Hematopoietic multipotent progenitor cell treated with erythropoietin and hydrocortisone succinate and interleukin-3 and kit ligand, for 8 days (in vitro differentiated cells): ENCODE data around the gene LMNTD2.
"Not testable (repeated sequence)": the region's sequence is repeated elsewhere in the genome, so short reads cannot be mapped to it uniquely, and the experiment has no call there.

Experiments
- DNase-seq: peaks from one replicate; pipeline ENCODE4 v3.0.0-alpha.2; 2015

The LMNTD2 gene

DNA sequence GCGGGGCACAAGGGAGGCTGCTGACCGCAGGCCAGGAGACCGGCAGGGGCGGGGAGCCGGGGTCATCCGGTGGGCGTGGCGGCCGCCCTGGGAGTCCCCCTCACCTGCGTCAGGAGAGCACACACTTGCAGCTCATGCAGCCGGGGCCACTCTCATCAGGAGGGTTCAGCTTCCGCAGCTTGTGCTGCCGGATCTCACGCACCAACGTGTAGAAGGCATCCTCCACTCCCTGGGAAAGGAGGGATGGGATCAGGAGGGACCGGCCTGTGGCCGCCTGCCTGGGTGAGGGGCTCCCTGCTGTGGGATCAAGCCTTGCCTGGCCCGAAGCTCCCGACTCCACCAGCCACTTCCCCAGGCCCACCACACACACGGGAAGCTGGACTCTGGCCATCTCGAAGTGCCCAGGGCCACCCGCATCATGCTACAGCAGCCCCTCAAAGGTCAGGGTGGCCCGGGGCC lies 28.0 kb downstream of the LMNTD2 start:
- no peak for DNase-seq

DNA sequence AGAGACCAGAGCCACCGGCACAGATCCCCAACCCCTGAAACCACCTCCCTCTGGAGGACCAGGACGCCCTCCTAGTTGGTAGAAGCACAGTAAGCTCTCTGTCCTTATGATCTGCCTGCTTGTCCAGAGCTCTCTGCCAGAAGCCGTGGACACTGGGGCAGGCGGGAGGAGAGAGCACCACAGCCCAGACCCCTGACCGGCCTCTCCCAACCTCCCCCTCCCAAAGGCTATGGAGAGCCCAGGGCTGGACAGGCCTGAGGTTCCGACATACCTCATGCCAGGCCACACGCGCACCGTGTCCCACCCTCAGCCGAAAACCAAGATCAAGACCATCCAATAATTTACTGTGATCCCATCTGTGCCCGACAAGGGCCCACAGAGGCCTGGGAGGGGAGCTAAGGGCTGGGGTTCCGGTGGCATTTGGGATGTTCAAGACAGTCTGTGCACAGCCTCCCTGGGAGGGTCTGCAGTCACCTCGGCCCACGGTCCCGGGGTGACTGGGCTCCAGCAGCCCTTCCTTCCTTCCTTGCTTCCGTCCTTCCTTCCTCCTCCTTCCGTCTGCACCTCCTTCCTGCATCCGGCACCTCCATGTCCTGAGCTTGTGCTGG lies 28.5 kb downstream of the LMNTD2 start:
- DNase-seq = no peak

DNA sequence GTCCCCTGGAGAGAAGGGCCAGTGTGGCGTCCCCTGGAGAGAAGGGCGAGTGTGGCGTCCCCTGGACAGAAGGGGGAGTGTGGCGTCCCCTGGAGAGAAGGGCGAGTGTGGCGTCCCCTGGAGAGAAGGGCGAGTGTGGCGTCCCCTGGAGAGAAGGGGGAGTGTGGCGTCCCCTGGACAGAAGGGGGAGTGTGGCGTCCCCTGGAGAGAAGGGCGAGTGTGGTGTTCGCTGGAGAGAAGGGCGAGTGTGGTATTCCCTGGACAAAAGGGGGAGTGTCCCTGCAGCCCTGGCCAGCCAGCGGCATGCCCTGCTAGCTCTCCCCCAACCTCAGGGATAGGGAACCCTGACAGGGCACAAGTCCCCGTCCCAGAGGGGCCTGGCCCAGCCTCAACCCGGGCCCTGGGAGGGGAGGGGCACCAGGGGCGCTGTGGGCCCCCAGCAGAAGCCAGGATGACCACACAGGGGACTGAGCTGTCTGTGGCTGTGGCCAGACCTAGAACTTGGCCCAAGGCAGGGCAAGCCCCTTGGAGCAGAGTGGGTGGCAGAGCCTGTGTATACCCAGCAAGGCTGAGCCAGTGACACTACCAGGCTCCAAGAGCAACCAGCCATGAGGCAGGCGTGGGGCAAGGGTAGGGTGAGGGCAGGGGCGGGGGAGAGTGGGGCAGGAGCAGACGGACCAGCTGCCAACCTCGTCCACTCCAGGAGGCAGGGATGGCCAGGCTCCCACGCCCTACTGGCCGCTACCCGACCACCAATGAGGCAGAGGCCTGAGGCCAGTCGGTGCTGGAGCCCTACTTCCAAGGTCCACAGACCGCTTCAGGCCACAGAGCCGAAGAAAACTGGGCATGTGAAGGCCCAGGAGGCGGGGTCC lies 29.3 kb downstream of the LMNTD2 start:
- no peak for DNase-seq

DNA sequence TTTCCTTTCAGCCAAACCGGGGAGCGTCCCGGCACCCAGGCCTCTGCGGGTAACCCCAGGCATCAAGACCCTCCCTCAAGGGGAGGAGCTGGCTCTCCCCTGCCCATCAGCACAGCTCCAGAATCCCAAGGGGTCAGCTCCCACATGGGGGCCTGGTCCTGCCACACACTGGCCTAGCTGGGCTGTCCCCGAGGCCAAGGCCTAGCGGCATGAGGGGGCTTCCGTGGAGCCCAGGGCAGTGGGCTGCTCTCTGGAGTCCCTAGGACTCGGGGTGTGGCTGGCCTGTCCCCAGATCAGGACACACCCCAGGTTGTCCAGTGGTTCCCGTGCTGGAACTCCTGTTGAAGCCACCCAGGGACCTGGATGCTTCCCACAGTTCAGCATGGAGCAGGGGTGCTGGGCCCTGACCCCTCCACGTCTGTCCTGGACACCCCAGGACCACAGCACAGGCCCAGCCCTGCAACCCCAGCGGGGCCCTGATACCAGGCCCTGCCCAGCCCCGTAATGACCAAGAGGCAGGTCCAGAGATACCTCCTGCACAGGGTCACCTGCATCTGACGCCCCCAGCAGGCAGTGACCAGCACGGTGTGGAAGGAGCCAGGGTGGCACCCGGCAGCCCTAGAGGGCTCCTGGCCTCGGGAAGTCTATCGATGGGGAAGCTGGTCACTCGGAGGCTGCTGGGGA lies 30.7 kb downstream of the LMNTD2 start:
- DNase-seq = no peak

DNA sequence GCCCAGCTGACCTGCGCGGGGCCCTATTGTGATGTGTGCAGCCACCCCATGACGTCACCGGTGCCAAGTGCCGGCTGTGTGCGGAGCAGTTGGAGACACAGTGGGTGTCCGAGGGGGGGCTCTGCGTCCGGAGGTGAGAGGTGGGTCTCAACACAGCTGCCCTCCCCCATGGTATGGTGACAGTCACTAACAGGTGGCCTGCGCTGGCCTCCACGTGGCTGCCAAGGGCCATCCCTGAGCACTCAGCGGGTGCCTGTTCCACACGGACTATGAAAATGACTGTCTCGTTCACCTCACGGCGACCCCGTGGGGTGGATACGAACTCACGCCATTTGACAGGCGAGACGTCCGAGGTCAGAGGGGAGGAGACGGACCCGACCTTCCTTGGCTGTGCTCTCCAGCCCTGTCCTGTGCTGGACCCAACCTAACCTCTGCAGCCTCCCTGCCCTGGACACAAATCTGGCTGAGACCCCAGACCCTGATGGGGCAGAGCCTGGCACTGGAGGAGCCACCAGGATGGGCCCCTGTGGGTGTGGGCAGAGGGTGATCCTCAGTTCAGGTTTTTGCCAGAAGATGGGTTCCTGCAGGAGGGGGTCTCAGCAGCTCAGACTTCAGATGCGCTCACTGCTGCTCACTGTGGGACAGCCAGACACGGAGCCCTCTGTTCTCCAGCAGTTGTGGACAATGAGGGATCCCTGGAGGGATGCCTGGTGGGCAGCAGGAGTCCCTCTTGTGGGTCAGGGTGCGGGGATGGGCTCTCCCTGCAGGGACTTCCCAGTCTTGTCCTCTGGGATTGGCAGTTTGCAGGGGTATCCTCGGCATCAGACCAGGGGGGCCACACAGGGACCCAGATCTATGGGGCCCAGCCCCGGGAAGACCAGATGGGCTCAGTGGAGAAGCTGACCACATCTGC lies 31.5 kb downstream of the LMNTD2 start:
- no peak for DNase-seq

DNA sequence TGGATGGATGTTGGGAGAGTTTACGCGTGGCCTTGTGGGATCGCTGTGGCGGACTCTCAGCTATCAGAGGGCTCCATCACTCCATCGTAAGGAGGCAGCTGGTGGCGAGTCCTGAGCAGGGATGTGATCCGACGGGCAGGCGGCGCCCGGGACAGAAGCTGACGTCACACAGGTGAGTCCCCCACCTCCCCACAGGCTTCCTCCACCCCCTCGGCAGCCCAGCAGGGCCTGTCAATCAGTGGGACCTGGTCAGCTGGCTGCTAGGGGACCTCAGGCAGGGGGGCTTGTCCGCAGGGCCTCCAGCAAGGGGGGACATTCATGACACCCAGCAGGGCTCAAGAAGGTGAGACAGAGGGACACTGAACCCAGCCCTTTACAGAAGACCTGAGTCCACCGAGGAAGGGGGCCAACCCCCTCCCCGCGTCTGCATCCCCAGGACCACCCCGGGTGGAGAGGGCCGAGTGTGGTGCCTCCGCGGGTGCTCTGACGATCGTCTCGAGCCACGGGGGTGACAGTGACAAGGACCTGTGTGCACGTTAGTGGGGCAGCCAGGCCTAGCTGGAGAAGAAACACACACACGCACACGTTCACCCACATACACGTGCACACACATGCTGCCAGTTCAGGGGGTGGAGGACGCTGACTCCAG lies 32.2 kb downstream of the LMNTD2 start:
- DNase-seq = no peak

DNA sequence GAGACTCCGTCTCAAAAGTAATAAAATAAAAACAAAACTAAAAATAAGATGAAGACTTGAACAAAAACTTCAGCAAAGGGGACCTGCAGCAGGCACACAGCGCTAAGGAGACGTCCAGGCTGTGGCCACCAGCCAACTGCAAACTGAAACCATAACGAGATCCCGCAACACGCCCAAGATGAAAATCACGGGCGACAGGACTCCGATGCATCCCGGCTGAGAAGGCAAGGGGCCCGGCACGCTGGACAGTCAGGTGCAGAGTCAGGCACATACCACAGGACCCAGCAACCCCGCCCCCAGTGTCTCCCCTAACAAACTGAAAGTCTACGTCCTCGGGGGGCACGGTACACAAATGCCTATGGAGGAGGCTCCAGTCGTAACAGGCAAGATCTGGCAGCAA lies 34.3 kb downstream of the LMNTD2 start:
- no peak for DNase-seq

DNA sequence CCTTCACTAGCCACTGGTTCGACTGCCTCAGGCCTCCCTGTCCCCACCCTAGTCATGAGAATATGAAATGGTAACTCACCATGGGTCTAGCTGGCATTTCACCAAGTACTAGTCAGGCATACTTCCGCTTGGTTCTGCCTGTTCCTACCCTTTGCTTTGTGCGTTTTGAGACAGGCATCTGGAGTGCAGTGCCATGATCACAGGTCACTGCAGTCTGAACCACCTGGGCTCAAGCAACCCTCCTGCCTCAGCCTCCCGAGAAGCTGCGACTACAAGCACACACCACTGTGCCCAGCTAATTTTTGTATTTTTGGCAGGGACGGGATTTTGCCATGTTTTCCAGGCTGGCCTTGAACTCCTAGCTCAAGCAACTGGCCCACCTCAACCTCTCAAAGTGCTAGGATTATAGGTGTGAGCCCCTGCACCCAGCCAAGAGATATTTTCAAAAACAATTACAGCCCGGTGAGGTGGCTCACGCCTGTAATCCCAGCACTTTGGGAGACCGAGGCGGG lies 39.3 kb downstream of the LMNTD2 start:
- DNase-seq = no peak

DNA sequence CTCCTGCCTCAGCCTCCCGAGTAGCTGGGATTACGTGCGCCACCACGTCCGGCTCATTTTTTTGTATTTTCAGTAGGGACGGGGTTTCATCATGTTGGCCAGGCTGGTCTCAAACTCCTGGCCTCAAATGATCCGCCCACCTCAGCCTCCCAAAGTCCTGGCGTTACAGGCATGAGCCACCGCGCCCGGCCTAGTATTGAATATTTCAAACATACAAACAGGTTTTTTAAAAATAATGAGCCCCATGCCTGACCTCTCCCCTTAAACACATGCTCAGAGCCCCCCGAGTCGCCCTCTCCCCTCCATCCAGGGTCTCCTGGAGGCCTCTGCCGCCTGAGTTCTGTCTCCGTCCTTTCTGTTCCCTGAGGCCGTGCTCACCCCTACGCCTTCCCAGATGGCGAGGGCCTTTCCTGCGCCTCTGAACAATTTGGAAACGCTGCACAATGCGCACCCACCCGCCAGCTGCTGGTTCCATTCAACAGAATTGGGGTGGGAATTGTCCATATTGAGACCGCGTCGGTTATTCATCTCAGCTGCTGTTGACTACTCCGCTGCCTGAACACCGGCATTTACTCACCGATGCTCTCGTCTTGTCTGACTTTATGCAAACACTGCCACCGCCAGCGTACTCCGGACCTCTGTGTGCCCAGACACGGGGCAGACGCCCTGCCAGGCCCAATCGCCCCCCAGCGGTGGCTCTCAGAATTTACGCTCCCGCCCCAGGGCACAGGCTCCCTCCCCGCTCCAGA lies 39.9 kb downstream of the LMNTD2 start:
- DNase-seq = peak; percentile 13

DNA sequence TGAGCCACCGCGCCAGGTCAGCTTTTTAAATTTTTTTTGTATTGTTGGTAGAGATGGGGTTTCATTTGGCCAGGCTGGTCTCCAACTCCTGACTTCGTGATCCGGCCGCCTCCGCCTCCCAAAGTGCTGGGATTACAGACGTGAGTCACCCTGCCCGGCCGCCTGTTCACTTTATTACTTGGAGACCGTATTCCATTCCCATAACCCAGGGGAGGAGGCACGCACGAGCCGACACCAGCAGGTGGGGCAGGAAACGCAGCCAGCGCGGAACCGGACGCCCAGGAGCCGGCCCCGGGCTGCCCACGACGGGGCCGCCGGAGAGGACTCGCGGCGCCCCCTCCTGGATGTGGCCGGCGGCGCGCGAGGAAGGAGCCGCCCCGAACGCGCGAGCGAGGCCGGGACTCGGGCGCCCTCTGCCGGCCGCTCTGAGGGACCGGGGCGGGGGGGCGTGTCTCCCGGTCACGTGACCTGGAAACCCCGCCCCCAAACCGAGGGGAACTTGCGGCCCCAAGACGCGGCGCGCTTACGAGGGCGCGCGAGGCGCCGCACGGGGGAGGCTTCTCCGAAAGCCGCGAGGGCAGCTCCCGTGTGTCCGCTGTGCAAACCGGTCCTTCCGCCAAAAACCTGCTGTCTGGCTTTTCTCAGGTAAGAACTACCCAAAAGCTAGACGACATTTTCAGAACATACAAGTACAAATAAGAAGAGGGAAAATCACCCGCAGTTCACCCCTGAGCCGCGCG lies 41.9 kb downstream of the LMNTD2 start:
- DNase-seq = peak; percentile 88

DNA sequence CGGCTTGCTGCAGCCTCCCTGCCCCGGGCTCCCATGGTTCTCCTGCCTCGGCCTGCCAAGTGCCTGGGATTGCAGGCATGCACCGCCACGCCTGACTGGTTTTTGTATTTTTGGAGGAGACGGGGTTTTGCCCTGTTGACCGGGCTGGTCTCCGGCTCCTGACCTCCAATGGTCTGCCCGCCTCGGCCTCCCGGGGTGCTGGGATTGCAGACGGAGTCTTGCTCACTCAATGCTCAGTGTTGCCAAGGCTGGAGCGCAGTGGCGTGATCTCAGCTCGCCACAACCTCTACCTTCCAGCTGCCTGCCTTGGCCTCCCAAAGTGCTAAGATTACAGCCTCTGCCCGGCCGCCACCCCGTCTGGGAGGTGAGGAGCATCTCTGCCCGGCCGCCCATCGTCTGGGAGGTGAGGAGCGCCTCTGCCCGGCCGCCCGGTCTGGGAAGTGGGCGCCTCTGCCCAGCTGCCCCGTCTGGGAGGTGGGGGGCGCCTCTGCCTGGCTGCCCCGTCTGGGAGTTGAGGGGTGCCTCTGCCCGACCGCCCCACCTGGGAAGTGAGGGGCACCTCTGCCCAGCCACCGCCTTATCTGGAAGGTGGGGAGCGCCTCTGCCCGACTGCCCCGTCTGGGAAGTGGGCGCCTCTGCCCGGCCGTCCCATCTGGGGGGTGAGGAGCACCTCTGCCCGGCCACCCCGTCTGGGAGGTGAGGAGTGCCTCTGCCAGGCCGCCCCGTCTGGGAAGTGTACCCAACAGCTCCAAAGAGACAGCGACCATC lies 43.4 kb downstream of the LMNTD2 start:
- DNase-seq = not testable (repeated sequence)

DNA sequence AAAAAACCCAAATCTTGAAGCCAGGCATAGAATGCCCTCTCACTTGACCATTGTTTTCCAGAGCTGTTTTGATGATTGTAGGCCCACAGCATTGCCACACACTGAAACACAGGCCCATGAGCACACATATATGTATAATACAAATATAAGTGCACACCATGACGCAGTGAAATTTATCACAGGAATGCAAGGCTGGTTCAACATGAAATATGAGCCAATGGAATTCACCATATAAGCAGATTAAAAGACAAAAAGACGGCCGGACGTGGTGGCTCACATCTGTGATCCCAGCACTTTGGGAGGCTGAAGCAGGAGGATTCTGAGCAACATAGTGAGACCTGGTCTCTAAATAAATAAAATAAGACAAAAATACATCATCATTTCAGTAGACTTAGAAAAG lies 44.1 kb downstream of the LMNTD2 start:
- DNase-seq = no peak

DNA sequence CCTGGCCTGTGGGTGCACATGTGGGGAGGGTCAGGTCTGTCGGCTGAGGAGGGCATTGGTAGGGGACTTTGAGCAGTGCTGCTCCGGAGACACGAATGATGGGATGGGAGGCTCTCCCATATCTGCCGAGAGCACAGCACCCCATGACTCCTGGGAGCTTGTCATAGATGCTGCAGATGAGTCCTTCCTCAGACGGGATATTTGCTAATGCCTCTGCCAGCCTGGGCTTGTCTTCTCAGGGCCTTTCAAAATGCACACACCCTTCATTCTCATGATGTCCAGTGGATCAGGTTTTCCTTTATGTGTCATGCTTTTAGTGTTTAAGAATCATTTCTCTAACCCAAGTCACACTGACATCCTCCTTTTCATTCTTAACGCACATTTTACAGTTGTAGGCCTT lies 45.4 kb downstream of the LMNTD2 start:
- DNase-seq = no peak

DNA sequence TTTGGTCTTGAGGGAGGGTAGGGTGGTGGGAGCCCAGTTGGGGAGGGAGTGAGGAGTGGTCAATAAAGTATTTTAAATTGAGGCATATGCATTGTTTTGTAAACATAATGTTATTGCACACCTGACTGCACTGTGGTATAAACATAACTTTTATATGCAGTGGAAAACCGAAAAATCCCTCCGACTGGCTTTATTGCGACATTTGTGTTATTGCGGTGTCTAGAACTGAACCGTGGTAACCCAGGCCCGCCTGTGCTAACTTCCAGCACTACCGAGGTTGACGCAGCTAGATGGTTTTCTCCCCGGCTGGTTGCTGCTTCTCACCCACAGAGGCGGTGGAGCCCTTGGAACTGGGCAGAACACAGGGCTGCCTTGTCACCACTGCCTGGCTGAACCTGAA lies 45.9 kb downstream of the LMNTD2 start:
- DNase-seq = no peak

DNA sequence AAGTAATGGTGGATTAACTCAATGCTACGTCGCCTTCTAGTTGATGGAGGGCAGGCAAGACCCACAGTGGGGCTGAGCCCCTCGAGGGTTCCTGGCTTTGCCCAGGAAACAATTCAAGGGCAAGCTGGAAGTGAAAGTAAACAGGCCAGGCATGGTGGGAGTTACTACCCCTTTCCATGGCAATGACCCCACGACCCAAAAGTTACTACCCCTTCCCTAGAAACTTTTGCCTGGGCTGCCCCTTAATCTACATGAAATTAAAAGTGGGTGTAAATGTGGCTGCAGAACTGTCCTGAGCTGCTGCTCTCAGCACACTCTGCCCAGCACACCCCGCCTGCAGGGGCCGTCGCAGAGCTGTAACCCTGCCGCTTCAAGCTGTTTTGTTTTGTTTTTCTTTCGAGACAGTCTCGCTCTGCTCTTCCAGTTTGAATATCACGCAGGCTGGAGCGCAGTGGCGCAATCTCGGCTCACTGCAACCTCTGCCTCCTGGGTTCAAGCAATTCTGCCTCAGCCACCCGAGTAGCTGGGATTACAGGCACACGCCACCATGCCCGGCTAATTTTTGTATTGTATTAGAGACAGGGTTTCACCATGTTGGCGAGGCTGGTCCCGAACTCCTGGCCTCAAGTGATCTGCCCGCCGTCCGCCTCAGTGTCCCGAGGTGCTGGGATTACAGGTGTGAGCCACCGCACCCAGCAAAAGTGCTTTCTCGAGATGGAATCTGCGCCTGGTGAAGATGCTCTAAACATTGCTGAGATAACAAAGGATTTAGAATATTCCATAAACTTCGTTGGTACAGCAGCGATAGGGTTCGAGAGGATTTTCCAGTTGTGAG lies 47.6 kb downstream of the LMNTD2 start:
- DNase-seq = no peak

DNA sequence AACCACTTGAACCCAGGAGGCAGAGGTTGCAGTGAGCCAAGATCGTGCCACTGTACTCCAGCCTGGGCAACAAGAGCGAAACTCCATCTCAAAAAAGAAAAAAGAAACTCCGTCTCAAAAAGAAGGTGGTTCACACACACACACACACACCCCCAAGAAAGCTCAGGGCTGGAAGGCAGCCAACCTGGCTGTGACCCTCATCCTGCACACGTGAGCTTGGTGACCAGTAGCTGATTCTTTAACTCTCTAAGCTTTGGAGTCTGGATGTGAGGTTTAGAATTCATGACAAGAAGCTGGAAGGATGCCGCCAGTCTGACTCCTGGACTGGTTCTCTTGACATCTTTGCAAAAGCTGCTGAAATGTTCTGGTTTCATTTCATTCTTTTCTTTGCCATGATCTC lies 51.6 kb downstream of the LMNTD2 start:
- DNase-seq = no peak

DNA sequence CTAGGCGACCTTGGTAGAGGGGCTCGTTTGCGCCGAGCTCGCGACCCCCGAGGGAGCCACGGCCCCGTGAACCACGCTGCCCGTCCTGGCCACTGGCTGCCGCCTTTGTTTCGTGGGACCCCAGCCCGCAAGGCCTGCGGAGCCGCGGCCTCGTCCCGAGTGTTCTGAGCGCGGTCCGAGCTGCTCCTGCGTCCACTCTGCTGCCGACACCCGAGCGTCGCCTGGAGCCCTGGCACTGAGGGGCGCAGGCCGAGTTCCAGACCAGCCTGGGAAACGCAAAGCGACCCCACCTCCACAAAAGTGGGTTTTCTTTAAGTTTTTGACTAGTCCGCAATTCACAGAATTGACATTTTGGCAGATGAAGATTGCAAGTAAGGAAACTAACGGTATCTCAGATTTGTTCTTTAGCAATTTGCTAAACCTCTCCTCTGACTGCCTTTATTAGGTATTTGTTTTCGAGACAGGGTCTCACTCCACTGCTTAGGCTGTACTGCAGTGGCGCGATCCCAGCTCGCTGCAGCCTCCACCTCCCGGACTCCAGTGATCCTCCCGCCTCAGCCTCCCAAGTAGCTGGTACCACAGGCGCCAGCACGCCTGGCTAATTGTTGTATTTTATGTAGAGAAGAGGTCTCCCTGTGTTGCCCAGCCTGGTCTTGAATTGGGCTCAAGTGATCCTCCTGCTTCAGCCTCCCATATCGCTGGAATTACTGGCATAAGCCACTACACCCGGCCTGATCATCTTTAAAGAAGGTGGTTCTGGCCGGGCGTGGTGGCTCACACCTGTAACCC lies 52.6 kb downstream of the LMNTD2 start:
- DNase-seq = no peak
